Progenitor cell of endocrine pancreas (in vitro differentiated cells): Measurements from ENCODE around the gene VLDLR. TPM values are rescaled to one million over a fixed set of nuclear protein-coding genes. Genes with fewer than 3 reads are reported as not detected.
"Not testable (repeated sequence)": the region's sequence is repeated elsewhere in the genome, so short reads cannot be mapped to it uniquely, and the experiment has no call there.

ENCODE experiments used
- DNase-seq: peaks from one replicate; pipeline ENCODE4 v3.0.0; 2021; ENCODE audit warnings: low spot score; ENCODE audit not compliant: unreplicated experiment
- H3K27ac Mint-ChIP-seq: 2 replicates; pipeline ENCODE4 v1.8.0; 2021; ENCODE audit warnings: mild to moderate bottlenecking, moderate library complexity, mixed read lengths
- H3K27me3 Mint-ChIP-seq: 2 replicates; pipeline ENCODE4 v1.8.0; 2021; ENCODE audit warnings: mixed read lengths
- H3K36me3 Mint-ChIP-seq: 2 replicates; pipeline ENCODE4 v1.8.0; 2022; ENCODE audit warnings: mixed read lengths; ENCODE audit not compliant: insufficient read depth
- H3K4me1 Mint-ChIP-seq: 2 replicates; pipeline ENCODE4 v1.8.0; 2021; ENCODE audit warnings: low read depth, mixed read lengths
- H3K4me3 Mint-ChIP-seq: 2 replicates; pipeline ENCODE4 v1.8.0; 2021; ENCODE audit warnings: low read depth, mild to moderate bottlenecking, moderate library complexity, mixed read lengths
- H3K9me3 Mint-ChIP-seq: 2 replicates; pipeline ENCODE4 v1.8.0; 2021; ENCODE audit warnings: low read depth, mixed read lengths
- CTCF ChIP-seq: fragments of 200-600 bp; sonication (generic); IDR thresholded peaks from one replicate; pipeline ENCODE4 v1.5.0; 2021; ENCODE audit warnings: antibody characterized with exemption, mild to moderate bottlenecking; ENCODE audit not compliant: unreplicated experiment
- total RNA-seq: library from RNA; stranded (reverse); gene quantifications from 2 replicates; pipeline ENCODE4 v1.2.1, GENCODE V29; 2021

The VLDLR gene
- total RNA-seq, 1 donor from 2014 or later: 8.1 TPM

DNA sequence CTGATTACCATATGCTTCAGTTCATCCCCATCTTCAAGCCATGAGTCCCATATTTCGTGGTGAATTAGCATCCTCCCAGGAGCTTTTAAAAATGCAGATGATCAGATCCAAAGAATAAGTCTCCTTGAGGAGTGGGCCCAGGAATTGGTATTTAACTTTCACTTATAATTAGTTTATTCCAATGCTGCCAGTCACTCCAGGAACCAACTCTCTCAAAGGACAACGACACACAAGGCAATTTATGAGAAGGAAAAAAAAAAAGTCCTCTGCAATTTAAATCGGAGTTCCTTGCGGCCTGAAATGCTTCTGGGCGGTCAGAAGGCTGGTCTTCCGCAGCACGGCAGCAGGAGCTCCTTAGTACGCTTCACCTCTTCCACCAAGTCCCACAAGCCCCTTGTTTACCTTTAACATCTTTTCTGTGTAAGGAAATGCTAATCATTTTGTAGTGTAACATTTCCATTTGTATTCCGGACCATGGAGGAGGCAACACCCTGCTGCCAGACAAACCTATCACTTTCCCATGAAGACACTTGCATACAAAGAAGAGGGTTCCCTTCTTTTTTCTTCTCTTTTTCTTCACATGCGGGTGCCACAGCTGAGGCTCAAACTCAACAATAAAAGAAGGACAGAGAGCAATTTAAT, 79.4 kb downstream of the VLDLR start:
- no peak overlapping the region for H3K27ac Mint-ChIP-seq
- H3K9me3 Mint-ChIP-seq: no peaks in the 10 kb centered on the region
- H3K27me3 Mint-ChIP-seq: peaks cover 29% of the 10 kb centered on the region
- TF ChIP-seq CTCF: no peak
- H3K36me3 Mint-ChIP-seq: no peaks in the 10 kb centered on the region
- no peak overlapping the region for H3K4me3 Mint-ChIP-seq
- DNase-seq: no peak
- H3K4me1 Mint-ChIP-seq: no peaks in the 10 kb centered on the region

DNA sequence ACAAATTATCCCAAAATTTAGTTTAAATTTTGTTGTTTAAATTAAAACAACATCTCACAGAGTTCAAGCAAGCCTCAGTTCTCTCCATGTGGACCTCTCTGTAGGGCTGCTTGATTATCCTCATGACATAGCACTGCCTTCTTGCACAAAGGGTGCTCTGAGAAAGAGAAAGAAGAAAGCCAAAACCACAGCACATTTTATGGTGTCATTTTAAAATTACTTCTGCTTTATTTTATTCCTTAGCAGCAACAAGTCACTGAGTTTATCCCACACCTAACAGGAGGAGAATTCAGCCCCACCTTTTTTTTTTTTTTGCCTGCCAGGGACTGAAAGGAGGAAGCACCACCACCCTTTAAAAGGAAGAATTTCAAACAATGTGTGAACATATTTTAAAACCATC, 82.9 kb downstream of the VLDLR start:
- Mint-ChIP-seq H3K27ac (no peak overlapping the region), H3K4me1 (no peaks in the 10 kb centered on the region), H3K4me3 (no peak overlapping the region), H3K9me3 (no peaks in the 10 kb centered on the region), H3K27me3 (peaks cover 25% of the 10 kb centered on the region), H3K36me3 (no peaks in the 10 kb centered on the region)
- no peak for DNase-seq
- no peak for TF ChIP-seq CTCF

- not testable (repeated sequence) for H3K4me1 Mint-ChIP-seq, H3K36me3 Mint-ChIP-seq, DNase-seq, H3K27me3 Mint-ChIP-seq, H3K27ac Mint-ChIP-seq, H3K4me3 Mint-ChIP-seq, H3K9me3 Mint-ChIP-seq
These were observed 85.7 kb downstream of the VLDLR start for GRCh38 chr9:2707256-2707655.

Other genes with a start within 250 kb of the VLDLR start
- not detected in 2 replicates for gene KCNV2, start 95.7 kb downstream of the VLDLR start, total RNA-seq
- gene PUM3, start 222.3 kb downstream of the VLDLR start, total RNA-seq: 49.3 and 50.2 TPM in 2 replicates